NCI-H2227 treated with DMSO at 0.1 percent for 48 hours (cell line): ENCODE data around the gene WSB2.

Source experiments
- DNase-seq: peaks from one replicate; lab custom pipeline; 2025; lab: John Stamatoyannopoulos, UW

WSB2 gene

GRCh38 chr12:117986705-117987469, 74.1 kb downstream of the WSB2 start:
- no peak for DNase-seq

DNA sequence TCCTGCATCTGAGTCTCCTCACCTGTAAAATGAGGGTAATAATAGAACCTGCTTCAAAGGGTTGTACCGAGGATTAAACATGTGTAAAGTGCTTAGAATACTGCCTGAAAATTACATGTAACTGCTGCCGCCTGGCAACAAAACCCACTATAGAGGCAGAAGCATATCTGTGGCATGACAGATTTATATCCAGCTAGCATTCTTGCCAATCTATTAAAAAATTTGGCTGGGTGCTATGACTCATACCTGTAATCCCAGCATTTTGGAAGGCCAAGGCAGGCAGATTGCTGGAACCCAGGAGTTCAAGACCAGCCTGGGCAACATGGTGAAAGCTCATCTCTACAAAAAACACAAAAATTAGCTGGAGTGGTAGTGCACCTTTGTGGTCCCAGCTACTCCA, 75.8 kb downstream of the WSB2 start:
- DNase-seq: no peak
